ENCODE measurements around the gene CTSL.

GRCh38 chr9:87717456-87717855 lies 8.5 kb upstream of the CTSL start:
- TF ChIP-seq TCF7 (CRISPR knock-in tag; IDR thresholded peaks at IDR 0.05; ENCODE audit: low read depth) (no peak), CTCF (IDR thresholded peaks at IDR 0.05) (no peak)

Data from WTC11 (cell line).